HG03066 (cell line): ENCODE measurements around the gene PSMC3.
A peak's percentile ranks its signal among the peaks of the same experiment; 100 is the strongest.

Source experiments
- ATAC-seq: cut with Tn5 transposase; IDR thresholded peaks from one replicate; pipeline ENCODE4 v1.9.1; 2021; ENCODE audit warnings: low read depth; ENCODE audit not compliant: unreplicated experiment

The PSMC3 gene

GRCh38 chr11:47377571-47378009 is 48.6 kb downstream of the PSMC3 start:
- ATAC-seq: no peak

DNA sequence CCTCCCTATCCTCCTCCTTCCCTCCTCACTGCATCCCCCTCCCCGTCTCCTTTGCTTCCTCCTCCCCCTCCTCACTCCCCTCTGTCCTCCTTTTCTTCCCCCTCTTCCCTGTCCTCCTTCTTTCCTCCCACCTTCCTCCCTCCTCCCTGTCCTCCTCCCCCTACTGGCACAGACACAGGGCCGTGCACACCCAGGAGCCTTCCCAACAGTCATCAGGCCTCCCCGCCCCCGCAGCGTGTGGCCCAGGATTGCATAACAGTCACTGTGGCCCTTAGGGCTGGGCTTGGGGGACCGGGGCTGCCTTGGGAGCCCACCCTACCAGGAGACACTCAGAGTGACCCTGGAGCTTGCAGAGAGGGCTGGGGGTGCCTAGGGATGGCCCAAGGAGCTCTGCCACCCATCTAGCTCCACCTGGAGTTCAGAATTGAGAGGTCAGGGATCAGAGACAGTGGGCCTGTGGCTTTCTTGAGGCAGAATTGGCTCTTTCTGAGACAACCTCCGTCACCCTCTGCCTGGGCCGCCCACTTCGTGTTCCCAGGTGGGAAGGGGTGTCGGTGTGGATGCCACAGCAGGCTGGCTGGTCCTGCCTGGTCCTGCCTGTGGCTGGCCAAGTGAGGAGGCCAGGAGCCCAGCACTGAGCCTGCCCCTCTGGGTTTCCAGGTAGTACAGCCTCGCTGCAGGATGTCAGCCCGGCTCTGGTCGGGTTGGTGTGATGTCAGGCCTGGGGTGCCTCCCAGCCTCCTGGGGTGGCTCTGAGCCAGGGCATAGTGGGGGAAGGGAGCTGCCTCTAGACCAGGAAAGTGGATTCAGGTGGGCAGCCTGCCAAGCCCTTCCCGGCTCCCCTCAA is 49.5 kb downstream of the PSMC3 start:
- peak; percentile 42 for ATAC-seq

- no peak for ATAC-seq
Observed at GRCh38 chr11:47376107-47376524, 50.1 kb downstream of the PSMC3 start.

GRCh38 chr11:47375546-47376085 is 50.6 kb downstream of the PSMC3 start:
- no peak for ATAC-seq

- no peak for ATAC-seq
Observed at GRCh38 chr11:47375020-47375419, 51.2 kb downstream of the PSMC3 start.

DNA sequence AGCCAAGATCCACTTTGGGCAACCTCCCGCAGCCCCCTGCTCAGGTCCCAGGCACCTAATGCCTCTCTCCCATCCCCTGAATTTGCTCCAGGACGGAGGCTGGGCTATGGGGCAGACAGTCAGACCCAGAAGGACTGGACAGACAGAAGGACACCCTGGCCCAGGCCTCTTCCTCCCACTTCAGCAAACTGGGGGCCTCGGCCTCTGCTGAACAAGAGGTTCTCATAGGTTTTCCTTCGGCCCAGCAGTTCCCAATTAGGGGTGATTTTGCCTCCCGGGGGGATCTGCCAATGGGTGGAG is 51.6 kb downstream of the PSMC3 start:
- ATAC-seq: no peak

DNA sequence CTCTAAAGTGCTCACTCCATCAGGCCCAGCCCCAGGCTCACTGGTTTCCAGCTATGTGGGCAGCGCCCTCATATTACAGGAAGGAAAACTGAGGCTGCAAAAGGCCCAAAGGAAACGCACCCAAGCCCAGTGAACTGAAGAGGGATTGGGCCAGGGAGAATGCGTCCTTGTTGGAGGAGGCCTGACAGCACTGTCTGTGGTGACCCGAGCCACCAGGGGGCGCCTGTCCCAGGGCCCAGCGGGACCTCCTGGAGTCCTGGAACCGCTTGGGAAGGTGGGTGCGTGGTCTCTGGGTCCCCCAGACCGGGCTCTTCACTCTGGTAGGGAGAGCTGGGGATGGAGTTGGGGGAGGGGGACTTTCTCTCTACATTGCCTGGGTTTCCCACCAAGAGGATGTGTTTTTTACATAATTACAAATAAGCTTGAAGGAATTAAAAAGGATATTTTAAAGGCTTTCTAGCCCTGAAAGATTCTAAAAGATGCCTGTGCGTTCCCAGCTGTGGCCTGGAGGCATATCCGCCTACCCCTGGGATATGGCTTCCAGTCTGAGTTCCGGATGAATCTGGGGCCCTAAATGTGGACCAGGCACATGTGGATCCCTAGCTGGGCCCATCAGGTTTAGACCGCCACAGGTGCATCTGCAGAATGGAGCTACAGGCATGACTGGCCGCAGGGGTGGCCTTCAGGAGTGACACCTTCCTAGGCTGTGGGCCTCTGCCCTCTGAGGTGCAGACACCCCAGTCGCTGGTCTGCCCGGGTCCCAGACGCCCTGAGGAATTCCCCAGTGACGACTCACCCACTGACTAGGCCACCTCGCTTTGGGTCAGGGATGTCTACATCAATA is 52.1 kb downstream of the PSMC3 start:
- ATAC-seq: no peak

DNA sequence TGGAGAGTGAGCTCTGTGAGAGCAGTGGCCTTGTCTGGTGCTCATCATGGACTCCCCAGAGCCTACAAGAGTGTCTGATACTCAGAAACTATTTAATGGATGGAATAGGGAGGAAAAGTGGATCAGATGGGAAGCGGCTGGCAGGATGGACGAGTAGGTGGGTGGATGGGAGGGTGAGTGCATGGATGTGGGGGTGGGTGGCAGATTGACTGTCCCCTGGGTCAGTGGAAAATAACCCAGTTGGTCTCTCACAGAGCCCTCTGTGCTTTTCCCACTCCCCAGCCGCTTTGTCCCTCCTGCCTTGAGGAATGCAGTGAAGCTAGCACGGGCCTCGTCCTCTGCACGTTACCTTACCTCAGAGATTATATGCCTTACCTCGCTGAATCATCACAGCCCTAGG is 53.8 kb downstream of the PSMC3 start:
- ATAC-seq: no peak

DNA sequence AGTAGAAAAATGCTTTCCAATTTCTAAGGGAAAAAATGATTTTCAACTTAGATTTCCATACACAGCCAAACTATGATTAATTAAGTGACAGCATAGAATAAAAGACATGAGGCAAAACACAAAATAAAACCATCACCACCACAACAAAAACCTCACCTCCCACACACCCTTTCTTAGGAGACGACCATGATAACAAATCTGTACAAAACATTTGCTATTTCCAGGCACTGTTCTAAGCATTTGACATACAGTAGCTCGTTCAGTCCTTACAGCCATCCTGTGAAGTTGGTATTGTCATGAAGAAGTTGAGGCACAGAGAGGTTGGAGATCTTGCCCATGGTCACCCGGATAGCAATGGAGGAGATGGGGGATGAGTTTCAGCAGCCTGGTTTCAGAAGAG is 56.6 kb downstream of the PSMC3 start:
- ATAC-seq: no peak
